Sigmoid colon (tissue), 4 donors: Measurements from ENCODE around the gene TPCN1.

Source experiments
- EP300 ChIP-seq, 4 donors: sonication (generic); formaldehyde crosslinking; IDR thresholded peaks; one replicate each; pipeline ENCODE4 v1.6.1; 2017; ENCODE audit warnings: antibody characterized with exemption in 4 of 4
- POLR2A ChIP-seq, 2 donors: fragments of 450-650 bp; IDR thresholded peaks; one replicate each; pipeline ENCODE4 v1.6.1; 2016; ENCODE audit warnings: antibody characterized with exemption in 2 of 2, mild to moderate bottlenecking in 2 of 2, moderate library complexity in 2 of 2
- POLR2AphosphoS5 ChIP-seq, 4 donors: sonication (generic); formaldehyde crosslinking; IDR thresholded peaks; one replicate each; pipeline ENCODE4 v1.6.1; 2017; ENCODE audit warnings: antibody characterized with exemption in 4 of 4
- TF ChIP-seq, protein P1 (sequence below), 4 experiments: fragments of 450-650 bp in 3 of 4; fragments of 200-600 bp in 1 of 4; IDR thresholded peaks; one replicate each; pipeline ENCODE4 v1.5.1; 2016 to 2019; ENCODE audit warnings: antibody characterized with exemption in 4 of 4, mild to moderate bottlenecking in 3 of 4, moderate library complexity in 2 of 4

DNA sequence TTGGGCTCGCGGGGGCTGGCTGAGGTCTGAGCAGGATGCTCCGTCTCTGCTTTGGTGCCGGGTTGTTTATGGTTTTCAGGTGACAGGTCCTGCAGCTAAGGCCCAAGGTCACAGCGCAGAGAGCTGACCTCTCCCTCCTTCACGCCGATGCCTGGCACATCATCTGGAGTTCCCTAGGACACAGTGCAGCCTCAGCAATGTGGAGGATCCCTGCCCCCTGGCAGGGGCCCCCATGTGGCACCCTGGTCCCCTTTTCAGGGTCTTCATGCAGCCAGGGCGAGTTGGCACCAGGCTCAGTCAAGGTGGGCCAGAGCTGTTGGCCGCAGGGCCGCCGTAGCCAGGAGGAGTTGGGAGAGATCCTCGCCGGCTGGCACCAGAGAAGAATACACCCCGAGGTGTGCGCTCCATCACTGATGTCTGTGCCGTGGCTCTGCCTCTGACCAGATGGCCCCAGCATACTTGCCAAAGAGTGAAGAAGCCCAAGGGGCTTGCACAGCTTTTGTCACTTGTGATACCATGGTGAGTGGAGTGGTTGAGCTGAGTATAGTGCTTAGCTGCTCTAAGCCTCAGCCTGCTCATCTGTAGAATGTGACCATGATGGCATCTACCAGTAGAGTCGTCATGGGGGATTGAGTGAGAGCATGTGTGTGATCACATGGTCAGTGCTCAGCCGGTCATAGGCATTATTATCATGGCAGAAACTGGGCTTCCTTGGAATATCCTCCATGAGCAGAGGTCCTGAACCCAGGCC lies 11.0 kb downstream of the TPCN1 start:
- TF ChIP-seq, protein P1, sequence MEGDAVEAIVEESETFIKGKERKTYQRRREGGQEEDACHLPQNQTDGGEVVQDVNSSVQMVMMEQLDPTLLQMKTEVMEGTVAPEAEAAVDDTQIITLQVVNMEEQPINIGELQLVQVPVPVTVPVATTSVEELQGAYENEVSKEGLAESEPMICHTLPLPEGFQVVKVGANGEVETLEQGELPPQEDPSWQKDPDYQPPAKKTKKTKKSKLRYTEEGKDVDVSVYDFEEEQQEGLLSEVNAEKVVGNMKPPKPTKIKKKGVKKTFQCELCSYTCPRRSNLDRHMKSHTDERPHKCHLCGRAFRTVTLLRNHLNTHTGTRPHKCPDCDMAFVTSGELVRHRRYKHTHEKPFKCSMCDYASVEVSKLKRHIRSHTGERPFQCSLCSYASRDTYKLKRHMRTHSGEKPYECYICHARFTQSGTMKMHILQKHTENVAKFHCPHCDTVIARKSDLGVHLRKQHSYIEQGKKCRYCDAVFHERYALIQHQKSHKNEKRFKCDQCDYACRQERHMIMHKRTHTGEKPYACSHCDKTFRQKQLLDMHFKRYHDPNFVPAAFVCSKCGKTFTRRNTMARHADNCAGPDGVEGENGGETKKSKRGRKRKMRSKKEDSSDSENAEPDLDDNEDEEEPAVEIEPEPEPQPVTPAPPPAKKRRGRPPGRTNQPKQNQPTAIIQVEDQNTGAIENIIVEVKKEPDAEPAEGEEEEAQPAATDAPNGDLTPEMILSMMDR (IDR thresholded peaks at IDR 0.05) = no peak
- TF ChIP-seq POLR2A (IDR thresholded peaks at IDR 0.05) (no peak), EP300 (IDR thresholded peaks at IDR 0.05) (no peak), POLR2AphosphoS5 (IDR thresholded peaks at IDR 0.05) (no peak)
